ENCODE data around the gene VPS51. TPM values are rescaled to one million over a fixed set of nuclear protein-coding genes. Genes with fewer than 3 reads are reported as not detected.
A peak's percentile ranks its signal among the peaks of the same experiment; 100 is the strongest.

Gene VPS51
- total and polyA plus RNA-seq, 9 of the 15 experiments (the other 6 are each of a cell fraction or from before 2014, with no cell fraction given) = 1.8 to 143 (median 46.8) TPM

GRCh38 chr11:65095974-65096806 is at the start of gene VPS51 (continued):
- TF ChIP-seq SIN3A (IDR thresholded peaks at IDR 0.05; ENCODE audit: borderline replicate concordance in 2 of 2, control insufficient read depth in 1 of 2, low read depth in 2 of 2, low read length in 2 of 2) (peak; percentile 87 to 95; a peak in 3 of 4 replicates), SMAD4 (CRISPR knock-in tag; conservative IDR thresholded peaks at IDR 0.05) (peak; percentile 79), BCLAF1 (IDR thresholded peaks at IDR 0.05; ENCODE audit: borderline replicate concordance in 1 of 2, control insufficient read depth in 1 of 2, low read depth in 2 of 2, low read length in 1 of 2) (peak in 1 of 2 experiments; percentile 98; a peak in 2 of 4 replicates), HNRNPK (IDR thresholded peaks at IDR 0.05; ENCODE audit: low read depth, low read length, poor library complexity, severe bottlenecking) (no peak), SRSF3 (IDR thresholded peaks at IDR 0.05; ENCODE audit: insufficient read depth, low read length) (no peak), OTX1 (CRISPR knock-in tag; IDR thresholded peaks at IDR 0.05) (peak; percentile 90), HMGN3 (IDR thresholded peaks at IDR 0.05; ENCODE audit: borderline replicate concordance, extremely low read depth, insufficient read length, low read depth, low read length) (peak; percentile 71), ETV1 (tag; conservative IDR thresholded peaks at IDR 0.05; ENCODE audit: low read depth) (peak; percentile 95), KLF6 (CRISPR knock-in tag; IDR thresholded peaks at IDR 0.05; ENCODE audit: borderline replicate concordance) (peak; percentile 73; the same call in 1 of the 2 replicates), EHMT2 (IDR thresholded peaks at IDR 0.05) (no peak), SNRNP70 (optimal IDR thresholded peaks at IDR 0.05; ENCODE audit: low read depth, low read length) (no peak), TFE3 (CRISPR knock-in tag; IDR thresholded peaks at IDR 0.05) (no peak), ZNF324 (CRISPR knock-in tag; IDR thresholded peaks at IDR 0.05) (no peak), HDAC3 (IDR thresholded peaks at IDR 0.05; ENCODE audit: borderline replicate concordance, partially characterized antibody) (peak; percentile 57), CBX5 (IDR thresholded peaks at IDR 0.05; ENCODE audit: borderline replicate concordance, low read depth) (peak; percentile 75; the same call in 1 of the 2 replicates), XRCC3 (IDR thresholded peaks at IDR 0.05) (no peak), KDM5B (IDR thresholded peaks at IDR 0.05; ENCODE audit: insufficient replicate concordance, low read depth, low read length) (peak; percentile 96), HNRNPUL1 (IDR thresholded peaks at IDR 0.05; ENCODE audit: low read length) (no peak)

Data from K562 (cell line).